Activated naive CD4-positive, alpha-beta T cell treated with anti-CD3 and anti-CD28 coated beads, Interleukin-2, amount 50 U/mL, for 72 hours (primary cell): ENCODE data around the gene UBL7. TPM values are rescaled to one million over a fixed set of nuclear protein-coding genes. Genes with fewer than 3 reads are reported as not detected.
"Not testable (repeated sequence)": the region's sequence is repeated elsewhere in the genome, so short reads cannot be mapped to it uniquely, and the experiment has no call there.

ENCODE experiments used
- ATAC-seq, 2 donors: fragments of 150-1000 bp; cut with Tn5 transposase; 2 replicates each; pipeline ENCODE4 v1.10.0; 2021; ENCODE audit warnings: mild to moderate bottlenecking in 2 of 2, moderate library complexity in 2 of 2
- DNase-seq, 2 donors: peaks; one replicate each; pipeline ENCODE4 v3.0.0; 2021 to 2022; ENCODE audit warnings: low spot score in 2 of 2
- H3K27ac Mint-ChIP-seq, 2 donors: one replicate each; pipeline ENCODE4 v1.8.0; 2022; ENCODE audit warnings: mild to moderate bottlenecking in 2 of 2, mixed read lengths in 2 of 2
- H3K36me3 Mint-ChIP-seq, 2 donors: one replicate each; pipeline ENCODE4 v1.8.0; 2022; ENCODE audit warnings: mixed read lengths in 2 of 2
- H3K9me3 Mint-ChIP-seq, 2 donors: one replicate each; pipeline ENCODE4 v1.8.0; 2022; ENCODE audit warnings: mixed read lengths in 2 of 2
- total RNA-seq, 2 donors: library from RNA; stranded (reverse); gene quantifications; one replicate each; pipeline ENCODE4 v1.2.3, GENCODE V29; 2022

Gene UBL7
- total RNA-seq, result 10 to 100 TPM; 43.3 to 50.4 TPM

DNA sequence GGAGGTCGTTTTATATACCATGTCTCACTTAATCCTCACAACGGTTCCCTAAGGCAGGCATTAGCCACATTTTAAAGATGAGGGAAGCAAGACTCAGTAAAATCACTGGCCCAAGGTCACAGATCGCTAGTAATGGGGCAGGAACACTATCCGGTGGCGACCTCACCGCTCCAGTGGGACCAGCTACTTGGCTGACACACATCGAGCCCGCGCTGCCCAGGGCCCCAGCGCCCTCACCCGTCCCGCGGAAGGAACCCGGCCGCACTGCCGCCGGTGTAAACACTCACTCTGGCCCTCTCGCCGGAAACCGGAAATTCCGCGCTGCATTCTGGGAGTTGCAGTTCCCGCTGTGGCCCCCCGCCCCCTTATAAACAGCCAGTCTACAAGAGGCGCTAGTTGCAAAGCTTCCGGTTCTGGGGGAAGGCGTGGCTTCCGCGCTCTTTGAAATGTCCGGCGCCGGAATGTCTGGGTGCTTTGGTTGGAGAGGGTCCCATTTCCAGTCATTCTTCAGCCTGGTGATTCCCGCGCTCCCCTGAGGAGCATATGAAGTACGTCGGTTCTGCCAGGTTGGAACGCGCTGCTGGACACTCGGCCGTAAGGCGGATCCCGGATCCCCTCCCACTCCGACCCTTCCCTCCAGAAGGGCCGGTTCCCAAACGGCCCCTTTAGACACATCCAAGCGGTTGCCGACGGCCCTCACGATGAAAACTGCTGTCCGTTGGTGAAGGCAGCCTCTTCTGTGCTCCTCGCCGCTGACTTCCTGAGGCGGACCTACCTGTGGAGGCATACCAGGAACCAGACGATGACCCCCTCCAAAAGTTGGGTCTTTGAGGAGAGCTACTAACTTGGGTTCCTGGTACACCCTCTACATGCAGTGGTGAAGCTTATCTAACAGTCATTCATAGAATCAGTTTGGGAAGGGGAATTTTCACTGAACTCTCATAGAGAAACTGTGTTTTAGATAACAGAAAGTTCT lies at the start of gene UBL7:
Gene UBL7 (minus strand): TSS at position 290 of the 976 bp plus-strand sequence. CDS start 2,293 bp downstream, outside the sequence.
- H3K36me3 Mint-ChIP-seq, result peaks cover 12 to 29% of the 10 kb centered on the region in 2 donors
- peaks cover 0 to 11% of the 10 kb centered on the region in 2 donors for H3K9me3 Mint-ChIP-seq
- H3K27ac Mint-ChIP-seq, result peak within 1 kb of the TSS; percentile 97 to 98
- peak; percentile 96 for ATAC-seq
- peak; percentile 96 to 97 for DNase-seq

DNA sequence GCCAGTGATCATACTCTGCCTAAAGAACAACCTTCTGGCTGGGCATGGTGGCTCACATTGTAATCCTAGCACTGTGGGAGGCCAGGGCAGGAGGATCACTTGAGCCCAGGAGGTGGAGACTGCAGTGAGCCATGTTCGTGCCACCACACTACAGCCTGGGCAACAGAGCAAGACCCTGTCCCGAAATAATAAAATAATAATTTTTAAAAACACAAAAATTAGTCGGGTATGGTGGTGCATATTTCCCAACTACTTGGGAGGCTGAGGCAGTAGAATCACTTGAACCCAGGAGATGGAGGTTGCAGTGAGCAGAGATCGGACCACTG lies 45.5 kb upstream of the UBL7 start:
- DNase-seq (no peak), ATAC-seq (no peak)
- Mint-ChIP-seq H3K36me3 (peaks cover 4 to 10% of the 10 kb centered on the region in 2 donors), H3K27ac (no peak overlapping the region), H3K9me3 (no peaks in the 10 kb centered on the region)

- H3K36me3 Mint-ChIP-seq, result peaks cover 4 to 10% of the 10 kb centered on the region in 2 donors
- no peak for DNase-seq
- no peak for ATAC-seq
- no peaks in the 10 kb centered on the region for H3K9me3 Mint-ChIP-seq
- no peak overlapping the region for H3K27ac Mint-ChIP-seq
These were observed 45.0 kb upstream of the UBL7 start for GRCh38 chr15:74505837-74506514.

- DNase-seq (no peak), ATAC-seq (no peak)
- peaks cover 4 to 10% of the 10 kb centered on the region in 2 donors for H3K36me3 Mint-ChIP-seq
- H3K9me3 Mint-ChIP-seq, result no peaks in the 10 kb centered on the region
- no peak overlapping the region for H3K27ac Mint-ChIP-seq
These were observed 43.9 kb upstream of the UBL7 start for GRCh38 chr15:74504836-74505235.

GRCh38 chr15:74504418-74504817 lies 43.5 kb upstream of the UBL7 start:
- no peak for ATAC-seq
- H3K27ac Mint-ChIP-seq, result no peak overlapping the region

DNA sequence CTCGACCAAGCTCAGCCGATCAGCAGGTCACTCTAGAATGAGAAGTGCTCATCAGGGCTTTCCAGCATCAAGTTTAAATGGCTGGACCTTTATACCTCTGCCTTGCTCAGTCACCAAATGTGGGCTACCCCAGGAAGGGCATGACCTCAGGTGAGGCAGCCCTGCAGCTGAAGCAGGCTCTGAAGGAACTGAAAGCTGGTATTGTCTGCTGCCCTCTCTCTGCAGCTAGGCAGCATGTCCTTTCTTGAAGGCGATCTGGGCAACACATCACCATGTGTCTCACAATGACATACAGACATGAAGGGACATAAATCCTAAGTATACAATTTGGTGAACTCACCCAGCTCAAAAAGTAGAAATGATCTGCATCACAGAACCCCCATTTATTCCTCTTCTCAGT lies 41.3 kb upstream of the UBL7 start:
- no peak for DNase-seq
- no peak overlapping the region for H3K27ac Mint-ChIP-seq
- H3K9me3 Mint-ChIP-seq, result no peaks in the 10 kb centered on the region
- peaks cover 4 to 10% of the 10 kb centered on the region in 2 donors for H3K36me3 Mint-ChIP-seq
- ATAC-seq, result no peak

More at GRCh38 chr15:74504418-74504817, 43.5 kb upstream of the UBL7 start:
- DNase-seq, result no peak
- Mint-ChIP-seq H3K36me3 (peaks cover 4 to 10% of the 10 kb centered on the region in 2 donors), H3K9me3 (no peaks in the 10 kb centered on the region)

DNA sequence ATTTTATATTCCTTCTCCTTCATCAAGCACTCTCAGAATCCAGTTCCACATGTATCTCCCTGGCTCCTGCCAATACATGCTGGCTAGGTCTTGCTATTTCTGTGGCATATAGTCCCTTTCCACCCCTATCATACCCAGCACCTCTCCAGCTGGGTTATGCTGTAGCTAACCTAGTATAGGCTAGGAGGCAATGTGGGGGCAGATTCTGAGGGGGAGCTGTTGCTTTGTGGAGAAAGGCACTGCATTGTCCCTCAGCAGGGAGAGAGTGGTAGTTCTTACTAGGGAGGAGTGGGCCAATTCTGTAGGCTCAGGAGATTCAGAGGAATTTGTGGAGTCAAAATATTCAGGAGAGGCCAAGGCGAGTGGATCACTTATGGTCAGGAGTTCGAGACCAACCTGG lies 39.4 kb upstream of the UBL7 start:
- H3K27ac Mint-ChIP-seq, result no peak overlapping the region
- ATAC-seq (no peak), DNase-seq (no peak)
- no peaks in the 10 kb centered on the region for H3K9me3 Mint-ChIP-seq
- H3K36me3 Mint-ChIP-seq, result peaks cover 4 to 10% of the 10 kb centered on the region in 2 donors

GRCh38 chr15:74499366-74499765 lies 38.4 kb upstream of the UBL7 start:
- Mint-ChIP-seq H3K9me3 (no peaks in the 10 kb centered on the region), H3K36me3 (peaks cover 4% of the 10 kb centered on the region in 2 donors), H3K27ac (no peak overlapping the region)
- no peak for DNase-seq
- ATAC-seq, result no peak

GRCh38 chr15:74497584-74497983 lies 36.6 kb upstream of the UBL7 start:
- H3K9me3 Mint-ChIP-seq, result no peaks in the 10 kb centered on the region
- no peak for ATAC-seq

DNA sequence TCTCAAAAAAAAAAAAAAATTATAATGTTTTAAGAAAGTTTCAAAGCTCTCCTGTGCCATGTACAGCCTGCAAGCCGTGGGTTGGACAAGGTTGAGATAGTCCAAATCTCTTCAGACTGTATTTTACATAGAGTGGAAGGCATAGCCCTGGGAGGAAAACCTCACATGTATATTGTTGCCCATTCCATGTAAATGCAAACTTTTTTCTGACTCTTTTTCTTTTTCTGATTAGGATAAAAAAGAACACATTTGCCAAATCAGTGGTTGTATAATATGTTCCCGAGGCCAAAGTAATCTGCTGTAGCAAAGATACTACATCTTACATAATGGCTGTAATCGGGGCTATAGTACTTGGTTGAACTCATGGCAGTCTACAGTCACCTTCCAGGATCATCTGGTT lies 35.7 kb upstream of the UBL7 start:
- no peak for ATAC-seq
- no peaks in the 10 kb centered on the region for H3K36me3 Mint-ChIP-seq
- no peaks in the 10 kb centered on the region for H3K9me3 Mint-ChIP-seq
- DNase-seq, result no peak
- H3K27ac Mint-ChIP-seq, result no peak overlapping the region

More at GRCh38 chr15:74497584-74497983, 36.6 kb upstream of the UBL7 start:
- DNase-seq, result no peak
- no peaks in the 10 kb centered on the region for H3K36me3 Mint-ChIP-seq
- no peak overlapping the region for H3K27ac Mint-ChIP-seq

GRCh38 chr15:74490339-74490689 lies 29.4 kb upstream of the UBL7 start:
- peaks cover 0 to 7% of the 10 kb centered on the region in 2 donors for H3K36me3 Mint-ChIP-seq
- H3K27ac Mint-ChIP-seq, result no peak overlapping the region
- DNase-seq, result no peak
- ATAC-seq, result no peak
- H3K9me3 Mint-ChIP-seq, result no peaks in the 10 kb centered on the region

GRCh38 chr15:74489518-74490338 lies 28.8 kb upstream of the UBL7 start:
- Mint-ChIP-seq H3K36me3 (peaks cover 0 to 7% of the 10 kb centered on the region in 2 donors), H3K27ac (peak overlapping the region in 1 of 2 donors; percentile 62), H3K9me3 (no peaks in the 10 kb centered on the region)
- peak; percentile 58 to 77 for DNase-seq
- ATAC-seq, result peak; percentile 91 to 95

- Mint-ChIP-seq H3K36me3 (peaks cover 0 to 7% of the 10 kb centered on the region in 2 donors), H3K27ac (no peak overlapping the region), H3K9me3 (no peaks in the 10 kb centered on the region)
- DNase-seq (no peak), ATAC-seq (no peak)
These were observed 27.8 kb upstream of the UBL7 start for GRCh38 chr15:74488776-74489175.

- no peak overlapping the region for H3K27ac Mint-ChIP-seq
- DNase-seq, result no peak
- no peak for ATAC-seq
- H3K36me3 Mint-ChIP-seq, result peaks cover 4 to 8% of the 10 kb centered on the region in 2 donors
- H3K9me3 Mint-ChIP-seq, result no peaks in the 10 kb centered on the region
These were observed 21.7 kb upstream of the UBL7 start for GRCh38 chr15:74482661-74483060.

DNA sequence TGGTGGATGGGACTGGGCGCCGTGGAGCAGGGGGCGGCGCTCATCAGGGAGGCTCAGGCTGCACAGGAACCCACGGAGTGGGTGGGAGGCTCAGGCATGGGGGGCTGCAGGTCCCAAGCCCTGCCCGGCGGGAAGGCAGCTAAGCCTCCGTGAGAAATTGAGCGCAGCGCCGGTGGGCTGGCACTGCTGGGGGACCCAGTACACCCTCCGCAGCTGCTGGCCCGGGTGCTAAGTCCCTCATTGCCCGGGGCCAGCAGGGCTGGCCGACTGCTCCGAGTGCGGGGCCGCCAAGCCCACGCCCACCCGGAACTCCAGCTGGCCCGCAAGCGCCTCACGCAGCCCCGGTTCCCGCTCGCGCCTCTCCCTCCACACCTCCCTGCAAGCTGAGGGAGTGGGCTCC lies 19.4 kb upstream of the UBL7 start:
- H3K36me3 Mint-ChIP-seq, ATAC-seq, DNase-seq, H3K27ac Mint-ChIP-seq, H3K9me3 Mint-ChIP-seq: not testable (repeated sequence)

DNA sequence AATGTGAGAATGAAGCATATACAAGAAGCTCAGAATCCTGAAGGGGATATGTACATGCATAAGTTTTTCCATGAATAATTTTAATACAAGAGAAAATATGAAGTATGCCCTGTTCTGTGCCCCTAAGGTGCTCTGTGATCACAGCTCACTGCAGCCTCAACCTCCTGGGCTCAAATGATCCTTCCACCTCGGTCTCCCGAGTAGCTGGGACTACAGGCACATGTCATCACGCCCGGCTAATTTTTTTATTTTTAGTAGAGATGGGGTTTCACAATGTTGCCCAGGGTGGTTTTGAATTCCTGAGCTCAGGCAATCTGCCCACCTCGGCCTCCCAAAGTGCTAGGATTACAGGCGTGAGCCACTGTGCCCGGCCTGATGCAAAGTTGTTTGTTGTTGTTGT lies 10.7 kb upstream of the UBL7 start:
- not testable (repeated sequence) for H3K9me3 Mint-ChIP-seq, ATAC-seq, H3K27ac Mint-ChIP-seq, DNase-seq
- peaks cover 12 to 13% of the 10 kb centered on the region in 2 donors for H3K36me3 Mint-ChIP-seq
